Mesenchymal stem cell (in vitro differentiated cells and primary cell): ENCODE data around the gene SLC10A6.

Experiments
- DNase-seq: peaks from one replicate; pipeline ENCODE4 v3.0.0-alpha.2; 2013
- H2AFZ ChIP-seq: one replicate; pipeline ENCODE4 v1.6.1; 2013; ENCODE audit warnings: low read depth, mild to moderate bottlenecking, control low read depth, inconsistent platforms, low read length, moderate library complexity
- H2AK5ac ChIP-seq: 2 replicates; pipeline ENCODE4 v1.6.1; 2013; ENCODE audit warnings: low read length, moderate library complexity, mild to moderate bottlenecking, inconsistent platforms; ENCODE audit not compliant: severe bottlenecking
- H2BK120ac ChIP-seq: one replicate; pipeline ENCODE4 v1.6.1; 2013; ENCODE audit warnings: low read depth, mild to moderate bottlenecking, inconsistent platforms, low read length, moderate library complexity
- H2BK12ac ChIP-seq, 2 experiments: one replicate each; pipeline ENCODE4 v1.6.1; 2013; ENCODE audit warnings: inconsistent platforms in 2 of 2, low read length in 2 of 2, mild to moderate bottlenecking in 2 of 2, moderate library complexity in 2 of 2, control low read depth in 1 of 2
- H2BK15ac ChIP-seq: one replicate; pipeline ENCODE4 v1.6.1; 2013; ENCODE audit warnings: mild to moderate bottlenecking, low read depth, inconsistent platforms; ENCODE audit not compliant: poor library complexity, severe bottlenecking
- H2BK5ac ChIP-seq: 2 replicates; pipeline ENCODE4 v1.6.1; 2013; ENCODE audit warnings: low read depth, mild to moderate bottlenecking, low read length, control low read depth, inconsistent platforms; ENCODE audit not compliant: poor library complexity, severe bottlenecking
- H3K14ac ChIP-seq, 2 experiments: one replicate each; pipeline ENCODE4 v1.6.1; 2013; ENCODE audit warnings: inconsistent platforms in 2 of 2, low read length in 2 of 2, control low read depth in 1 of 2, mild to moderate bottlenecking in 1 of 2, moderate library complexity in 1 of 2
- H3K18ac ChIP-seq, 2 experiments: one replicate each; pipeline ENCODE4 v1.6.1; 2013; ENCODE audit warnings: inconsistent platforms in 2 of 2, low read length in 2 of 2, control low read depth in 1 of 2, low read depth in 1 of 2, mild to moderate bottlenecking in 1 of 2
- H3K23ac ChIP-seq, 2 experiments: one replicate each; pipeline ENCODE4 v1.6.1; 2013; ENCODE audit warnings: inconsistent platforms in 2 of 2, low read length in 2 of 2, mild to moderate bottlenecking in 2 of 2, moderate library complexity in 2 of 2, control low read depth in 1 of 2
- H3K27ac ChIP-seq: 2 replicates; pipeline ENCODE4 v1.5.1; 2013; ENCODE audit warnings: mild to moderate bottlenecking, moderate library complexity, low read length, control low read depth, inconsistent platforms; ENCODE audit not compliant: poor library complexity, severe bottlenecking
- H3K27me3 ChIP-seq, 2 experiments: 2 replicates each; pipeline versions ENCODE4 v1.6.1 to v1.7.0; 2013; ENCODE audit warnings: low read length in 2 of 2, mild to moderate bottlenecking in 2 of 2, moderate library complexity in 2 of 2, control low read depth in 1 of 2, inconsistent platforms in 1 of 2; ENCODE audit not compliant: control insufficient read depth in 1 of 2, insufficient read depth in 1 of 2
- H3K36me3 ChIP-seq, 2 experiments: 2 replicates each; pipeline versions ENCODE4 v1.6.1 to v1.7.0; 2013; ENCODE audit warnings: low read length in 2 of 2, control low read depth in 1 of 2, inconsistent platforms in 1 of 2, low read depth in 1 of 2, mild to moderate bottlenecking in 1 of 2; ENCODE audit not compliant: insufficient read depth in 2 of 2, control insufficient read depth in 1 of 2
- H3K4ac ChIP-seq, 2 experiments: one replicate each; pipeline ENCODE4 v1.6.1; 2013; ENCODE audit warnings: inconsistent platforms in 2 of 2, low read length in 2 of 2, mild to moderate bottlenecking in 2 of 2, moderate library complexity in 2 of 2, control low read depth in 1 of 2, low read depth in 1 of 2
- H3K4me1 ChIP-seq: 2 replicates; pipeline ENCODE4 v1.6.1; 2013; ENCODE audit warnings: low read depth, low read length, control low read depth; ENCODE audit not compliant: control insufficient read depth, insufficient read depth
- H3K4me2 ChIP-seq: 2 replicates; pipeline ENCODE4 v1.6.1; 2013; ENCODE audit warnings: low read length, mild to moderate bottlenecking, inconsistent platforms; ENCODE audit not compliant: poor library complexity, severe bottlenecking
- H3K4me3 ChIP-seq, 2 experiments: 2 replicates each; pipeline versions ENCODE4 v1.5.1 to v1.7.0; 2013; ENCODE audit warnings: low read length in 2 of 2, mild to moderate bottlenecking in 2 of 2, control low read depth in 1 of 2, low read depth in 1 of 2; ENCODE audit not compliant: insufficient read depth in 1 of 2
- H3K79me1 ChIP-seq: replicated peaks from 2 replicates; pipeline ENCODE4 v1.6.1; 2013; ENCODE audit warnings: mild to moderate bottlenecking, control low read depth, low read length, inconsistent platforms; ENCODE audit not compliant: poor library complexity, severe bottlenecking
- H3K9ac ChIP-seq: 2 replicates; pipeline ENCODE4 v1.7.0; 2013; ENCODE audit warnings: mild to moderate bottlenecking, low read length, moderate library complexity
- H3K9me3 ChIP-seq: 2 replicates; pipeline ENCODE4 v1.7.0; 2013; ENCODE audit warnings: mild to moderate bottlenecking, low read length; ENCODE audit not compliant: control insufficient read depth
- H4K8ac ChIP-seq: one replicate; pipeline ENCODE4 v1.6.1; 2013; ENCODE audit warnings: inconsistent platforms, mild to moderate bottlenecking, low read length, moderate library complexity
- H4K91ac ChIP-seq: one replicate; pipeline ENCODE4 v1.6.1; 2013; ENCODE audit warnings: mild to moderate bottlenecking, low read length, inconsistent platforms
- WGBS: methylation state at CpG from one replicate; pipeline ENCODE4 v1.1.7; 2013; ENCODE audit warnings: mixed read lengths; 5-methylcytosine and 5-hydroxymethylcytosine counted together

The SLC10A6 gene

GRCh38 chr4:86834901-86835300, 14.3 kb downstream of the SLC10A6 start:
- H3K9me3 ChIP-seq: no peaks in the 10 kb centered on the region
- peak; percentile 89 for DNase-seq
- H3K27ac ChIP-seq: no peak overlapping the region
- no peak overlapping the region for H2BK5ac ChIP-seq
- WGBS: 75% methylated on average over 3 of the region's 3 CpGs
- peaks cover 4% of the 10 kb centered on the region for H3K4me1 ChIP-seq
- H3K27me3 ChIP-seq: no peaks in the 10 kb centered on the region
- no peaks in the 10 kb centered on the region for H3K79me1 ChIP-seq
- H2AK5ac ChIP-seq: no peak overlapping the region
- H3K18ac ChIP-seq: peak overlapping the region in 1 of 2 experiments; percentile 56
- no peak overlapping the region for H3K4ac ChIP-seq
- H3K23ac ChIP-seq: no peak overlapping the region
- peak overlapping the region in 1 of 2 experiments; percentile 21 for H2BK12ac ChIP-seq
- H3K14ac ChIP-seq: peak overlapping the region in 1 of 2 experiments; percentile 23
- H3K9ac ChIP-seq: no peak overlapping the region
- no peak overlapping the region for H3K4me3 ChIP-seq
- no peak overlapping the region for H2BK120ac ChIP-seq
- no peak overlapping the region for H2BK15ac ChIP-seq
- H4K91ac ChIP-seq: no peak overlapping the region
- H4K8ac ChIP-seq: no peak overlapping the region
- no peak overlapping the region for H2AFZ ChIP-seq
- H3K4me2 ChIP-seq: no peak overlapping the region
- no peaks in the 10 kb centered on the region for H3K36me3 ChIP-seq

GRCh38 chr4:86833615-86834014, 15.6 kb downstream of the SLC10A6 start:
- no peaks in the 10 kb centered on the region for H3K27me3 ChIP-seq
- H2BK5ac ChIP-seq: no peak overlapping the region
- H3K4me2 ChIP-seq: no peak overlapping the region
- H2AFZ ChIP-seq: no peak overlapping the region
- no peak overlapping the region for H2AK5ac ChIP-seq
- no peak overlapping the region for H3K14ac ChIP-seq
- no peak for DNase-seq
- whole genome bisulfite sequencing: 100% methylated on average over 1 of the region's 1 CpG
- no peak overlapping the region for H3K18ac ChIP-seq
- H2BK120ac ChIP-seq: no peak overlapping the region
- no peak overlapping the region for H3K23ac ChIP-seq
- no peak overlapping the region for H3K9ac ChIP-seq
- no peak overlapping the region for H4K8ac ChIP-seq
- H3K9me3 ChIP-seq: no peaks in the 10 kb centered on the region
- no peak overlapping the region for H3K27ac ChIP-seq
- H3K79me1 ChIP-seq: no peaks in the 10 kb centered on the region
- H4K91ac ChIP-seq: no peak overlapping the region
- no peak overlapping the region for H2BK15ac ChIP-seq
- no peak overlapping the region for H2BK12ac ChIP-seq
- no peak overlapping the region for H3K4me3 ChIP-seq
- peaks cover 4% of the 10 kb centered on the region for H3K4me1 ChIP-seq
- no peaks in the 10 kb centered on the region for H3K36me3 ChIP-seq
- no peak overlapping the region for H3K4ac ChIP-seq

- no peaks in the 10 kb centered on the region for H3K9me3 ChIP-seq
- peak overlapping the region; percentile 39 for H3K9ac ChIP-seq
- no peak overlapping the region for H4K91ac ChIP-seq
- H3K4ac ChIP-seq: peak overlapping the region in 1 of 2 experiments; percentile 6
- H3K4me2 ChIP-seq: no peak overlapping the region
- H4K8ac ChIP-seq: peak overlapping the region; percentile 8
- no peak overlapping the region for H2BK5ac ChIP-seq
- peaks cover 4% of the 10 kb centered on the region for H3K4me1 ChIP-seq
- no peak overlapping the region for H2AFZ ChIP-seq
- H3K27me3 ChIP-seq: no peaks in the 10 kb centered on the region
- H3K14ac ChIP-seq: no peak overlapping the region
- peak overlapping the region; percentile 46 to 63 for H3K18ac ChIP-seq
- no peaks in the 10 kb centered on the region for H3K79me1 ChIP-seq
- peak overlapping the region; percentile 11 for H3K27ac ChIP-seq
- 52% methylated on average over 4 of the region's 5 CpGs for WGBS
- peak overlapping the region in 1 of 2 experiments; percentile 14 for H3K4me3 ChIP-seq
- no peak overlapping the region for H2BK15ac ChIP-seq
- H3K23ac ChIP-seq: no peak overlapping the region
- no peak overlapping the region for H2BK120ac ChIP-seq
- H3K36me3 ChIP-seq: no peaks in the 10 kb centered on the region
- DNase-seq: peak; percentile 95
- peak overlapping the region in 1 of 2 experiments; percentile 70 for H2BK12ac ChIP-seq
- H2AK5ac ChIP-seq: no peak overlapping the region
Observed at GRCh38 chr4:86831262-86832130, 17.7 kb downstream of the SLC10A6 start.

- H3K27me3 ChIP-seq: no peaks in the 10 kb centered on the region
- H2BK120ac ChIP-seq: no peak overlapping the region
- no peak overlapping the region for H2BK5ac ChIP-seq
- H3K36me3 ChIP-seq: no peaks in the 10 kb centered on the region
- no peaks in the 10 kb centered on the region for H3K4me1 ChIP-seq
- H3K4me3 ChIP-seq: no peak overlapping the region
- H3K9me3 ChIP-seq: no peaks in the 10 kb centered on the region
- no peak overlapping the region for H3K9ac ChIP-seq
- H3K14ac ChIP-seq: no peak overlapping the region
- no peak overlapping the region for H2BK15ac ChIP-seq
- no peaks in the 10 kb centered on the region for H3K79me1 ChIP-seq
- DNase-seq: no peak
- H4K8ac ChIP-seq: no peak overlapping the region
- H3K23ac ChIP-seq: no peak overlapping the region
- H2BK12ac ChIP-seq: no peak overlapping the region
- no peak overlapping the region for H3K18ac ChIP-seq
- H2AK5ac ChIP-seq: no peak overlapping the region
- H3K27ac ChIP-seq: no peak overlapping the region
- no peak overlapping the region for H3K4ac ChIP-seq
- H2AFZ ChIP-seq: no peak overlapping the region
- WGBS: 65% methylated on average over 3 of the region's 3 CpGs
- H3K4me2 ChIP-seq: no peak overlapping the region
- no peak overlapping the region for H4K91ac ChIP-seq
Observed at GRCh38 chr4:86825511-86825910, 23.7 kb downstream of the SLC10A6 start.
